Hepatocyte (in vitro differentiated cells): ENCODE measurements around the gene COMMD4.

Experiments
- EZH2phosphoT487 ChIP-seq: fragments of 200-600 bp; sonication (generic); IDR thresholded peaks from one replicate; pipeline ENCODE4 v1.6.1; 2018; ENCODE audit warnings: antibody characterized with exemption, mild to moderate bottlenecking, low read depth, moderate library complexity; ENCODE audit not compliant: unreplicated experiment, severe bottlenecking
- TF ChIP-seq, protein P1 (sequence below): fragments of 200-600 bp; sonication (generic); IDR thresholded peaks from 2 replicates; pipeline ENCODE4 v1.5.1; 2016; ENCODE audit warnings: antibody characterized with exemption, mild to moderate bottlenecking; ENCODE audit not compliant: poor library complexity

DNA sequence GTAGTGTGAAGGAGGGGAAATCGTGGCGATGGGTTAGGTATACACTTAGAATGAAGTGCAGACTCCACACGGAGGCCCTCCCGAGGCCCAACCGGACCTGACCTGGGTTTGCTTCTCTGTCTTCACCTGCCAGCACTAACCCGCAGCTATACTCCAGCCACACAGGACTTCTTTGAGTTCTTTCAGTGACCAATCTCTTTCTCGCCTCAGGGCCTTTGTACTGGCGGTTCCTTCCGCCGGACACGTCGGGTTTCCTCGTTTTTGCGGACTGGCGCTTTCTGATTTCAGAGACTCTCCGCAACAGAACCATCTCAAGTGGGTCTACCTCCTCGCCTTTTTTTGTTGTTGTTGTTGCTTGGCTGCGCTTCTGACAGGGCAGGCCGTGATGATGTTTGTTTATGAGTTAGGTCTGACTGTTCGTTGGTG is 10.9 kb downstream of the COMMD4 start, which contains the start of gene NEIL1:
- TF ChIP-seq, protein P1, sequence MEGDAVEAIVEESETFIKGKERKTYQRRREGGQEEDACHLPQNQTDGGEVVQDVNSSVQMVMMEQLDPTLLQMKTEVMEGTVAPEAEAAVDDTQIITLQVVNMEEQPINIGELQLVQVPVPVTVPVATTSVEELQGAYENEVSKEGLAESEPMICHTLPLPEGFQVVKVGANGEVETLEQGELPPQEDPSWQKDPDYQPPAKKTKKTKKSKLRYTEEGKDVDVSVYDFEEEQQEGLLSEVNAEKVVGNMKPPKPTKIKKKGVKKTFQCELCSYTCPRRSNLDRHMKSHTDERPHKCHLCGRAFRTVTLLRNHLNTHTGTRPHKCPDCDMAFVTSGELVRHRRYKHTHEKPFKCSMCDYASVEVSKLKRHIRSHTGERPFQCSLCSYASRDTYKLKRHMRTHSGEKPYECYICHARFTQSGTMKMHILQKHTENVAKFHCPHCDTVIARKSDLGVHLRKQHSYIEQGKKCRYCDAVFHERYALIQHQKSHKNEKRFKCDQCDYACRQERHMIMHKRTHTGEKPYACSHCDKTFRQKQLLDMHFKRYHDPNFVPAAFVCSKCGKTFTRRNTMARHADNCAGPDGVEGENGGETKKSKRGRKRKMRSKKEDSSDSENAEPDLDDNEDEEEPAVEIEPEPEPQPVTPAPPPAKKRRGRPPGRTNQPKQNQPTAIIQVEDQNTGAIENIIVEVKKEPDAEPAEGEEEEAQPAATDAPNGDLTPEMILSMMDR: no peak
- TF ChIP-seq EZH2phosphoT487: no peak
